HEK293 (cell line): ENCODE results near the gene RAC3.

Experiments used
- BCL11A ChIP-seq: fragments of 450-650 bp; formaldehyde crosslinking; IDR thresholded peaks from 2 replicates; pipeline ENCODE4 v1.5.1; 2016; ENCODE audit warnings: low read depth, missing biosample characterization, missing genetic modification characterization
- EGR2 ChIP-seq: fragments of 450-650 bp; formaldehyde crosslinking; IDR thresholded peaks from 2 replicates; pipeline ENCODE4 v1.5.1; 2016; ENCODE audit warnings: low read depth, missing biosample characterization, missing genetic modification characterization
- GLIS1 ChIP-seq: fragments of 450-650 bp; formaldehyde crosslinking; IDR thresholded peaks from 2 replicates; pipeline ENCODE4 v1.5.1; 2016; ENCODE audit warnings: missing biosample characterization, missing genetic modification characterization
- GLIS2 ChIP-seq: fragments of 450-650 bp; formaldehyde crosslinking; IDR thresholded peaks from 2 replicates; pipeline ENCODE4 v1.5.1; 2016; ENCODE audit warnings: missing biosample characterization, missing genetic modification characterization
- KLF16 ChIP-seq: fragments of 450-650 bp; formaldehyde crosslinking; IDR thresholded peaks from 2 replicates; pipeline ENCODE4 v1.5.1; 2017; ENCODE audit warnings: missing biosample characterization, missing genetic modification characterization
- OVOL3 ChIP-seq: fragments of 450-650 bp; formaldehyde crosslinking; IDR thresholded peaks from 2 replicates; pipeline ENCODE4 v1.5.1; 2016; ENCODE audit warnings: missing biosample characterization, missing genetic modification characterization
- PRDM1 ChIP-seq: fragments of 450-650 bp; formaldehyde crosslinking; IDR thresholded peaks from 2 replicates; pipeline ENCODE4; 2016; ENCODE audit warnings: missing biosample characterization, missing genetic modification characterization
- ZBTB8A ChIP-seq: fragments of 450-650 bp; formaldehyde crosslinking; IDR thresholded peaks from 2 replicates; pipeline ENCODE4 v1.5.1; 2016; ENCODE audit warnings: missing biosample characterization, missing genetic modification characterization
- ZEB2 ChIP-seq: fragments of 450-650 bp; formaldehyde crosslinking; IDR thresholded peaks from 2 replicates; pipeline ENCODE4 v1.5.1; 2016; ENCODE audit warnings: missing biosample characterization, missing genetic modification characterization
- ZNF138 ChIP-seq: fragments of 450-650 bp; formaldehyde crosslinking; IDR thresholded peaks from 2 replicates; pipeline ENCODE4 v1.5.1; 2016; ENCODE audit warnings: missing biosample characterization, missing genetic modification characterization, borderline replicate concordance
- ZNF16 ChIP-seq: fragments of 450-650 bp; formaldehyde crosslinking; IDR thresholded peaks from 2 replicates; pipeline ENCODE4 v1.5.1; 2016; ENCODE audit warnings: low read depth, missing biosample characterization, missing genetic modification characterization
- ZNF169 ChIP-seq: fragments of 450-650 bp; formaldehyde crosslinking; IDR thresholded peaks from 2 replicates; pipeline ENCODE4 v1.5.1; 2016; ENCODE audit warnings: missing biosample characterization, missing genetic modification characterization
- ZNF2 ChIP-seq: fragments of 450-650 bp; formaldehyde crosslinking; IDR thresholded peaks from 2 replicates; pipeline ENCODE4 v1.5.1; 2016; ENCODE audit warnings: missing biosample characterization, missing genetic modification characterization
- ZNF223 ChIP-seq: fragments of 450-650 bp; formaldehyde crosslinking; IDR thresholded peaks from 2 replicates; pipeline ENCODE4 v1.5.1; 2016; ENCODE audit warnings: missing biosample characterization, missing genetic modification characterization
- ZNF239 ChIP-seq: fragments of 450-650 bp; formaldehyde crosslinking; IDR thresholded peaks from 2 replicates; pipeline ENCODE4 v1.5.1; 2016; ENCODE audit warnings: missing biosample characterization, missing genetic modification characterization
- ZNF391 ChIP-seq: fragments of 450-650 bp; formaldehyde crosslinking; IDR thresholded peaks from 2 replicates; pipeline ENCODE4 v1.5.1; 2016; ENCODE audit warnings: low read depth, missing biosample characterization, missing genetic modification characterization, borderline replicate concordance
- ZNF394 ChIP-seq: fragments of 450-650 bp; formaldehyde crosslinking; IDR thresholded peaks from 2 replicates; pipeline ENCODE4 v1.5.1; 2016; ENCODE audit warnings: missing biosample characterization, missing genetic modification characterization, mild to moderate bottlenecking, moderate library complexity, borderline replicate concordance
- ZNF404 ChIP-seq: fragments of 450-650 bp; formaldehyde crosslinking; IDR thresholded peaks from 2 replicates; pipeline ENCODE4 v1.5.1; 2017; ENCODE audit warnings: missing biosample characterization, missing genetic modification characterization
- ZNF416 ChIP-seq: fragments of 450-650 bp; formaldehyde crosslinking; IDR thresholded peaks from 2 replicates; pipeline ENCODE4 v1.5.1; 2016; ENCODE audit warnings: missing biosample characterization, missing genetic modification characterization
- ZNF544 ChIP-seq: fragments of 450-650 bp; formaldehyde crosslinking; IDR thresholded peaks from 2 replicates; pipeline ENCODE4 v1.5.0; 2017; ENCODE audit warnings: missing biosample characterization, missing genetic modification characterization
- ZNF629 ChIP-seq: fragments of 450-650 bp; formaldehyde crosslinking; IDR thresholded peaks from 2 replicates; pipeline ENCODE4 v1.5.1; 2017; ENCODE audit warnings: missing biosample characterization, missing genetic modification characterization
- ZNF660 ChIP-seq: fragments of 450-650 bp; IDR thresholded peaks from 2 replicates; pipeline ENCODE4 v1.5.1; 2018; ENCODE audit warnings: missing biosample characterization, mild to moderate bottlenecking, missing genetic modification characterization
- ZNF707 ChIP-seq: fragments of 450-650 bp; formaldehyde crosslinking; IDR thresholded peaks from 2 replicates; pipeline ENCODE4 v1.5.1; 2016; ENCODE audit warnings: missing biosample characterization, missing genetic modification characterization
- ZNF76 ChIP-seq: fragments of 450-650 bp; formaldehyde crosslinking; IDR thresholded peaks from 2 replicates; pipeline ENCODE4; 2016; ENCODE audit warnings: low read depth, missing biosample characterization, missing genetic modification characterization, borderline replicate concordance
- ZNF768 ChIP-seq: fragments of 450-650 bp; formaldehyde crosslinking; IDR thresholded peaks from 2 replicates; pipeline ENCODE4 v1.5.1; 2018; ENCODE audit warnings: missing biosample characterization, mild to moderate bottlenecking, missing genetic modification characterization
- ZNF776 ChIP-seq: fragments of 450-650 bp; formaldehyde crosslinking; IDR thresholded peaks from 2 replicates; pipeline ENCODE4 v1.5.0; 2017; ENCODE audit warnings: missing biosample characterization, missing genetic modification characterization, borderline replicate concordance
- ZNF837 ChIP-seq: fragments of 450-650 bp; formaldehyde crosslinking; IDR thresholded peaks from 2 replicates; pipeline ENCODE4 v1.5.1; 2016; ENCODE audit warnings: missing biosample characterization, missing genetic modification characterization
- TF ChIP-seq, protein P1 (sequence below): fragments of 450-650 bp; formaldehyde crosslinking; IDR thresholded peaks from 2 replicates; pipeline ENCODE4 v1.5.0; 2017; ENCODE audit warnings: missing biosample characterization, missing genetic modification characterization, borderline replicate concordance
- TF ChIP-seq, protein P2 (sequence below): fragments of 450-650 bp; formaldehyde crosslinking; IDR thresholded peaks from 2 replicates; pipeline ENCODE4 v1.5.1; 2016; ENCODE audit warnings: missing biosample characterization, missing genetic modification characterization
- TF ChIP-seq, protein P3 (sequence below): fragments of 450-650 bp; IDR thresholded peaks from 2 replicates; pipeline ENCODE4 v1.5.1; 2018; ENCODE audit warnings: missing biosample characterization, mild to moderate bottlenecking, missing genetic modification characterization
- TF ChIP-seq, protein P4 (sequence below): fragments of 450-650 bp; formaldehyde crosslinking; IDR thresholded peaks from 2 replicates; pipeline ENCODE4 v1.5.1; 2016; ENCODE audit warnings: missing biosample characterization, missing genetic modification characterization
- TF ChIP-seq, protein P5 (sequence below): fragments of 450-650 bp; formaldehyde crosslinking; IDR thresholded peaks from 2 replicates; pipeline ENCODE4 v1.5.1; 2016; ENCODE audit warnings: missing biosample characterization, missing genetic modification characterization

Gene RAC3

DNA sequence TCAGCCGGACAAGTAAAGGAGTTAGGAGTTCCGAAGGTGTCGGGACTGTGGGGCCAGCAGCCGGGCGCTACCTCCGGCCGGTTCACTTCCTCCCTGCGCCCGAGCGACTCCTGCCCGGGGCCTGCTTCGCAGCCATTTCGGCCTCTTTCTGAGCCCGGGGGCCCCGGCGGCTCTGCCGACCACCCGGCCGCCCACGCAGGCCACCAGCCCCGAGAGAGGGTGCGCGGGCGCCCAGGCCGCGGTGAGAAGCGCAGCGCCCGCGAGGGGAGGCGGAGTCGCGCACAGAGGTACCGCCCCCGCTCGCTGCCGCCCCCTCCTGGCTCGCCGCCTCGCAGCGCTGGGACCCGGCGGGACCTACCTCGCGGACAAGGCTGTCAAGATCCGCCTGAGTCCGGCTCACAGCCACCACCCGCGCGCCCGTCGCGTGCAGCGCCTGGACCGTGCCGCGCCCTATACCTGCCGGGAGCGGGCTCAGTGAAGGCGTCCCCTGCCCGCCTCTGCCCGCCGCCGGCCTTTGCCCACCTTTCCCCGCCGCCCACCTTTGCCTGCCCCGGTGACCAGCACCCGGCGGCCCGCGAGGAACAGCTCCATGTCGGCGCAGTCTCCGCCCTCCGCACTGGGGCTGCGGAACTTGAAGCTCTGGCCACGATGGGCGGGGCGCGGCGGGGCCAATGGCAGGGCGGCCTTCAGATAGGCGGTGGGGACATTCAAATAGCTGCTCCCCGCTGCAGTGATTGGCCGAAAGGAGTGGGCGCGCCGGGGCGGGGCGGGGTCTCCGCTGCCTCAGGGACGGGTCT is 5.8 kb downstream of the RAC3 start, which contains the start of gene DCXR (continued):
- TF ChIP-seq, protein P1, sequence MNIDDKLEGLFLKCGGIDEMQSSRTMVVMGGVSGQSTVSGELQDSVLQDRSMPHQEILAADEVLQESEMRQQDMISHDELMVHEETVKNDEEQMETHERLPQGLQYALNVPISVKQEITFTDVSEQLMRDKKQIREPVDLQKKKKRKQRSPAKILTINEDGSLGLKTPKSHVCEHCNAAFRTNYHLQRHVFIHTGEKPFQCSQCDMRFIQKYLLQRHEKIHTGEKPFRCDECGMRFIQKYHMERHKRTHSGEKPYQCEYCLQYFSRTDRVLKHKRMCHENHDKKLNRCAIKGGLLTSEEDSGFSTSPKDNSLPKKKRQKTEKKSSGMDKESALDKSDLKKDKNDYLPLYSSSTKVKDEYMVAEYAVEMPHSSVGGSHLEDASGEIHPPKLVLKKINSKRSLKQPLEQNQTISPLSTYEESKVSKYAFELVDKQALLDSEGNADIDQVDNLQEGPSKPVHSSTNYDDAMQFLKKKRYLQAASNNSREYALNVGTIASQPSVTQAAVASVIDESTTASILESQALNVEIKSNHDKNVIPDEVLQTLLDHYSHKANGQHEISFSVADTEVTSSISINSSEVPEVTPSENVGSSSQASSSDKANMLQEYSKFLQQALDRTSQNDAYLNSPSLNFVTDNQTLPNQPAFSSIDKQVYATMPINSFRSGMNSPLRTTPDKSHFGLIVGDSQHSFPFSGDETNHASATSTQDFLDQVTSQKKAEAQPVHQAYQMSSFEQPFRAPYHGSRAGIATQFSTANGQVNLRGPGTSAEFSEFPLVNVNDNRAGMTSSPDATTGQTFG (tag by site-specific recombination) = no peak
- TF ChIP-seq ZNF544 (tag by site-specific recombination) = no peak
- TF ChIP-seq PRDM1 (tag by site-specific recombination) = no peak
- TF ChIP-seq ZNF223 = no peak; the same call in 1 of the 2 replicates
- no peak; the same call in 1 of the 2 replicates for TF ChIP-seq ZNF394
- TF ChIP-seq, protein P2, sequence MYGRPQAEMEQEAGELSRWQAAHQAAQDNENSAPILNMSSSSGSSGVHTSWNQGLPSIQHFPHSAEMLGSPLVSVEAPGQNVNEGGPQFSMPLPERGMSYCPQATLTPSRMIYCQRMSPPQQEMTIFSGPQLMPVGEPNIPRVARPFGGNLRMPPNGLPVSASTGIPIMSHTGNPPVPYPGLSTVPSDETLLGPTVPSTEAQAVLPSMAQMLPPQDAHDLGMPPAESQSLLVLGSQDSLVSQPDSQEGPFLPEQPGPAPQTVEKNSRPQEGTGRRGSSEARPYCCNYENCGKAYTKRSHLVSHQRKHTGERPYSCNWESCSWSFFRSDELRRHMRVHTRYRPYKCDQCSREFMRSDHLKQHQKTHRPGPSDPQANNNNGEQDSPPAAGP = peak; percentile 85
- TF ChIP-seq, protein P3, sequence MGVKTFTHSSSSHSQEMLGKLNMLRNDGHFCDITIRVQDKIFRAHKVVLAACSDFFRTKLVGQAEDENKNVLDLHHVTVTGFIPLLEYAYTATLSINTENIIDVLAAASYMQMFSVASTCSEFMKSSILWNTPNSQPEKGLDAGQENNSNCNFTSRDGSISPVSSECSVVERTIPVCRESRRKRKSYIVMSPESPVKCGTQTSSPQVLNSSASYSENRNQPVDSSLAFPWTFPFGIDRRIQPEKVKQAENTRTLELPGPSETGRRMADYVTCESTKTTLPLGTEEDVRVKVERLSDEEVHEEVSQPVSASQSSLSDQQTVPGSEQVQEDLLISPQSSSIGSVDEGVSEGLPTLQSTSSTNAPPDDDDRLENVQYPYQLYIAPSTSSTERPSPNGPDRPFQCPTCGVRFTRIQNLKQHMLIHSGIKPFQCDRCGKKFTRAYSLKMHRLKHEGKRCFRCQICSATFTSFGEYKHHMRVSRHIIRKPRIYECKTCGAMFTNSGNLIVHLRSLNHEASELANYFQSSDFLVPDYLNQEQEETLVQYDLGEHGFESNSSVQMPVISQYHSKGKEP = peak; percentile 50; the same call in 1 of the 2 replicates
- TF ChIP-seq ZNF416 = no peak
- TF ChIP-seq ZNF404 (tag by site-specific recombination) = no peak
- TF ChIP-seq OVOL3 (tag by site-specific recombination) = no peak
- peak; percentile 93 for TF ChIP-seq ZBTB8A (tag by site-specific recombination)
- peak; percentile 51; the same call in 1 of the 2 replicates for TF ChIP-seq ZNF76 (tag by site-specific recombination)
- 0 out of 2 replicates have a peak, but pooled peaks have one; percentile 10 for TF ChIP-seq ZNF169 (tag by site-specific recombination)
- peak; percentile 88 for TF ChIP-seq ZNF660 (tag by site-specific recombination)
- no peak for TF ChIP-seq ZNF138 (tag by site-specific recombination)
- peak; percentile 62; the same call in 1 of the 2 replicates for TF ChIP-seq ZNF629 (tag by site-specific recombination)
- TF ChIP-seq ZNF391 (tag by site-specific recombination) = peak; percentile 66; the same call in 1 of the 2 replicates
- TF ChIP-seq ZEB2 (tag by site-specific recombination) = peak; percentile 97
- peak; percentile 84 for TF ChIP-seq KLF16 (tag by site-specific recombination)
- no peak for TF ChIP-seq ZNF239 (tag by site-specific recombination)
- TF ChIP-seq, protein P4, sequence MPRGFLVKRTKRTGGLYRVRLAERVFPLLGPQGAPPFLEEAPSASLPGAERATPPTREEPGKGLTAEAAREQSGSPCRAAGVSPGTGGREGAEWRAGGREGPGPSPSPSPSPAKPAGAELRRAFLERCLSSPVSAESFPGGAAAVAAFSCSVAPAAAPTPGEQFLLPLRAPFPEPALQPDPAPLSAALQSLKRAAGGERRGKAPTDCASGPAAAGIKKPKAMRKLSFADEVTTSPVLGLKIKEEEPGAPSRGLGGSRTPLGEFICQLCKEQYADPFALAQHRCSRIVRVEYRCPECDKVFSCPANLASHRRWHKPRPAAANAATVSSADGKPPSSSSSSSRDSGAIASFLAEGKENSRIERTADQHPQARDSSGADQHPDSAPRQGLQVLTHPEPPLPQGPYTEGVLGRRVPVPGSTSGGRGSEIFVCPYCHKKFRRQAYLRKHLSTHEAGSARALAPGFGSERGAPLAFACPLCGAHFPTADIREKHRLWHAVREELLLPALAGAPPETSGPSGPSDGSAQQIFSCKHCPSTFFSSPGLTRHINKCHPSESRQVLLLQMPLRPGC (tag by site-specific recombination) = peak; percentile 41; the same call in 1 of the 2 replicates
- TF ChIP-seq ZNF776 (tag by site-specific recombination) = no peak
- TF ChIP-seq ZNF2 (tag by site-specific recombination) = peak; percentile 89
- no peak for TF ChIP-seq ZNF707
- peak; percentile 69 for TF ChIP-seq GLIS1 (tag by site-specific recombination)
- TF ChIP-seq BCL11A (tag by site-specific recombination) = peak; percentile 96
- TF ChIP-seq ZNF837 (tag by site-specific recombination) = no peak
- TF ChIP-seq EGR2 (tag by site-specific recombination) = peak; percentile 90
- peak; percentile 76; the same call in 1 of the 2 replicates for TF ChIP-seq GLIS2 (tag by site-specific recombination)
- TF ChIP-seq ZNF16 (tag by site-specific recombination) = no peak
- no peak; the same call in 1 of the 2 replicates for TF ChIP-seq ZNF768
- TF ChIP-seq, protein P5, sequence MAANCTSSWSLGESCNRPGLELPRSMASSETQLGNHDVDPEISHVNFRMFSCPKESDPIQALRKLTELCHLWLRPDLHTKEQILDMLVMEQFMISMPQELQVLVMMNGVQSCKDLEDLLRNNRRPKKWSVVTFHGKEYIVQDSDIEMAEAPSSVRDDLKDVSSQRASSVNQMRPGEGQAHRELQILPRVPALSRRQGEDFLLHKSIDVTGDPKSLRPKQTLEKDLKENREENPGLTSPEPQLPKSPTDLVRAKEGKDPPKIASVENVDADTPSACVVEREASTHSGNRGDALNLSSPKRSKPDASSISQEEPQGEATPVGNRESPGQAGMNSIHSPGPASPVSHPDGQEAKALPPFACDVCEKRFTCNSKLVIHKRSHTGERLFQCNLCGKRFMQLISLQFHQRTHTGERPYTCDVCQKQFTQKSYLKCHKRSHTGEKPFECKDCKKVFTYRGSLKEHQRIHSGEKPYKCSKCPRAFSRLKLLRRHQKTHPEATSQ (tag by site-specific recombination) = peak; percentile 89; the same call in 1 of the 2 replicates
